Testis (tissue), 3 donors: ENCODE measurements around the gene DEFB131B. TPM values are rescaled to one million over a fixed set of nuclear protein-coding genes. Genes with fewer than 3 reads are reported as not detected.
"Not testable (repeated sequence)": the region's sequence is repeated elsewhere in the genome, so short reads cannot be mapped to it uniquely, and the experiment has no call there.

Experiments used
- DNase-seq: peaks from one replicate; pipeline ENCODE4 v3.0.0-alpha.2; 2019
- H3K27ac ChIP-seq, 2 donors: fragments of 200-600 bp; sonication (generic); one replicate each; pipeline ENCODE4 v1.5.1; 2019
- H3K27me3 ChIP-seq: fragments of 200-600 bp; sonication (generic); one replicate; pipeline ENCODE4 v1.5.1; 2019
- H3K36me3 ChIP-seq: fragments of 200-600 bp; sonication (generic); one replicate; pipeline ENCODE4 v1.5.1; 2017; ENCODE audit warnings: low read depth; ENCODE audit errors: missing control alignments
- H3K4me1 ChIP-seq: fragments of 200-600 bp; sonication (generic); one replicate; pipeline ENCODE4 v1.5.1; 2019
- H3K4me3 ChIP-seq, 2 donors: fragments of 200-600 bp; sonication (generic); one replicate each; pipeline ENCODE4 v1.5.1; 2017 to 2019
- H3K9me3 ChIP-seq: fragments of 200-600 bp; sonication (generic); one replicate; pipeline ENCODE4 v1.5.1; 2017
- CTCF ChIP-seq, 3 experiments: fragments of 450-650 bp in 2 of 3; fragments of 200-600 bp in 1 of 3; sonication (generic) in 1 of 3; IDR thresholded peaks; one replicate each; pipeline ENCODE4 v1.5.1; 2016 to 2019; ENCODE audit warnings: antibody characterized with exemption in 3 of 3, mild to moderate bottlenecking in 2 of 3, moderate library complexity in 1 of 3
- WGBS, 2 donors: methylation state at CpG; one replicate each; pipeline ENCODE4 v1.1.5; 2018; 5-methylcytosine and 5-hydroxymethylcytosine counted together
- intact Hi-C: fragments of 100-400 bp; cut with DNase I; formaldehyde crosslinking; loops from one replicate; pipeline ENCODE4 v1.15.1; 2023; ENCODE audit warnings: low total_unique reads
- polyA plus RNA-seq: library from polyadenylated mRNA; stranded (reverse); fragments of 350-450 nt; fragmentation: Illumina TruSeq; extraction: RNeasy Lipid Tissue Mini Kit (QIAGEN cat#74804); gene quantifications from one replicate; pipeline ENCODE4 v1.2.3, GENCODE V29; 2014; ENCODE audit warnings: low read depth, low replicate concordance; ENCODE audit not compliant: insufficient read depth
- total RNA-seq, 2 donors: library from RNA; depleted of rRNA; stranded (reverse); fragments of >200 nt; gene quantifications; one replicate each; pipeline ENCODE4 v1.2.3, GENCODE V29; 2016

The DEFB131B gene
- total and polyA plus RNA-seq, 3 donors from 2014 or later, result not detected

- H3K36me3 ChIP-seq, H3K27me3 ChIP-seq, intact Hi-C loops, H3K4me1 ChIP-seq, H3K4me3 ChIP-seq, H3K9me3 ChIP-seq, H3K27ac ChIP-seq: not testable (repeated sequence)
- DNase-seq, result peak; percentile 33
- TF ChIP-seq CTCF (IDR thresholded peaks at IDR 0.05), result peak in 2 of 3 experiments; percentile 28 to 38
- 73 to 80% methylated on average over 3 of the region's 3 CpGs for WGBS, 2 donors
Observed at GRCh38 chr11:71863978-71864627, 14.2 kb upstream of the DEFB131B start.

GRCh38 chr11:71867209-71867608 is 11.0 kb upstream of the DEFB131B start:
- H3K27ac ChIP-seq, H3K4me3 ChIP-seq, H3K9me3 ChIP-seq, DNase-seq, H3K27me3 ChIP-seq, H3K4me1 ChIP-seq, H3K36me3 ChIP-seq, intact Hi-C loops: not testable (repeated sequence)
- 38 to 73% methylated on average over 1 of the region's 1 CpG for WGBS, 2 donors

- H3K27ac ChIP-seq, H3K36me3 ChIP-seq, H3K4me3 ChIP-seq, H3K4me1 ChIP-seq, DNase-seq, H3K27me3 ChIP-seq, intact Hi-C loops, H3K9me3 ChIP-seq: not testable (repeated sequence)
- 89 to 90% methylated on average over 3 of the region's 3 CpGs for WGBS, 2 donors
Observed at GRCh38 chr11:71869931-71870330, 8.3 kb upstream of the DEFB131B start.

GRCh38 chr11:71870661-71871060 is 7.6 kb upstream of the DEFB131B start:
- intact Hi-C loops, H3K9me3 ChIP-seq, DNase-seq, H3K27me3 ChIP-seq, H3K36me3 ChIP-seq, H3K4me1 ChIP-seq, H3K4me3 ChIP-seq, H3K27ac ChIP-seq: not testable (repeated sequence)

GRCh38 chr11:71876262-71876661 is 2.0 kb upstream of the DEFB131B start:
- DNase-seq, H3K27ac ChIP-seq, H3K36me3 ChIP-seq, H3K9me3 ChIP-seq, intact Hi-C loops, H3K27me3 ChIP-seq, H3K4me3 ChIP-seq, H3K4me1 ChIP-seq: not testable (repeated sequence)
- WGBS, 2 donors, result 51 to 53% methylated on average over 2 of the region's 2 CpGs

GRCh38 chr11:71885806-71886205 is 7.6 kb downstream of the DEFB131B start:
- H3K27ac ChIP-seq, H3K9me3 ChIP-seq, intact Hi-C loops, H3K4me1 ChIP-seq, H3K4me3 ChIP-seq, H3K36me3 ChIP-seq, DNase-seq, H3K27me3 ChIP-seq: not testable (repeated sequence)
- 88 to 94% methylated on average over 12 of the region's 12 CpGs for WGBS, 2 donors

GRCh38 chr11:71888335-71889010 is 10.2 kb downstream of the DEFB131B start:
- DNase-seq, H3K36me3 ChIP-seq, H3K27ac ChIP-seq, H3K4me1 ChIP-seq, H3K4me3 ChIP-seq, H3K9me3 ChIP-seq, intact Hi-C loops, H3K27me3 ChIP-seq: not testable (repeated sequence)
- WGBS, 2 donors, result 90 to 92% methylated on average over 14 of the region's 14 CpGs

- H3K9me3 ChIP-seq, DNase-seq, H3K4me1 ChIP-seq, H3K27me3 ChIP-seq, H3K36me3 ChIP-seq, H3K4me3 ChIP-seq, intact Hi-C loops, H3K27ac ChIP-seq: not testable (repeated sequence)
- 89 to 91% methylated on average over 14 of the region's 14 CpGs for WGBS, 2 donors
Observed at GRCh38 chr11:71889181-71889872, 11.1 kb downstream of the DEFB131B start.
